GM19193 (cell line): ENCODE measurements around the gene CA7.
A peak's percentile ranks its signal among the peaks of the same experiment; 100 is the strongest.

ENCODE experiments used
- POLR2A ChIP-seq: IDR thresholded peaks from 4 replicates; pipeline ENCODE4 v1.6.1; 2011; ENCODE audit not compliant: insufficient read depth, insufficient read length; ENCODE audit errors: extremely low read depth

The CA7 gene

GRCh38 chr16:66844342-66845079 is at the start of gene CA7:
TSS of gene CA7 (plus strand) at chr16:66844414. CDS start at chr16:66844488, 74 bp downstream.
- no peak for TF ChIP-seq POLR2A

GRCh38 chr16:66798161-66798560 is 46.1 kb upstream of the CA7 start:
- TF ChIP-seq POLR2A, result no peak

GRCh38 chr16:66800856-66801255 is 43.4 kb upstream of the CA7 start:
- TF ChIP-seq POLR2A, result no peak

GRCh38 chr16:66801320-66802105 is 42.7 kb upstream of the CA7 start, which contains the start of gene TERB1:
TSS of gene TERB1 (minus strand) at chr16:66801584. CDS start at chr16:66796798, 4,786 bp downstream.
- TF ChIP-seq POLR2A, result no peak

- TF ChIP-seq POLR2A, result no peak
Observed at GRCh38 chr16:66802159-66802558, 42.1 kb upstream of the CA7 start.

GRCh38 chr16:66809765-66810164 is 34.4 kb upstream of the CA7 start:
- no peak for TF ChIP-seq POLR2A

GRCh38 chr16:66810391-66810790 is 33.8 kb upstream of the CA7 start:
- no peak for TF ChIP-seq POLR2A

- no peak for TF ChIP-seq POLR2A
Observed at GRCh38 chr16:66811043-66811442, 33.2 kb upstream of the CA7 start.

- TF ChIP-seq POLR2A, result no peak
Observed at GRCh38 chr16:66814734-66815133, 29.5 kb upstream of the CA7 start.

GRCh38 chr16:66824006-66824405 is 20.2 kb upstream of the CA7 start:
- TF ChIP-seq POLR2A, result no peak

GRCh38 chr16:66830422-66831404 is 13.5 kb upstream of the CA7 start, which contains the start of gene NAE1:
TSS of gene NAE1 (minus strand) at chr16:66830976. CDS start at chr16:66830899, 77 bp downstream.
- TF ChIP-seq POLR2A, result peak; percentile 91

GRCh38 chr16:66832190-66832589 is 12.0 kb upstream of the CA7 start:
- no peak for TF ChIP-seq POLR2A

- TF ChIP-seq POLR2A, result no peak
Observed at GRCh38 chr16:66832661-66833305, 11.4 kb upstream of the CA7 start.

- TF ChIP-seq POLR2A, result no peak
Observed at GRCh38 chr16:66834746-66835145, 9.5 kb upstream of the CA7 start.
